Measurements from ENCODE around the gene ATF4. TPM values are rescaled to one million over a fixed set of nuclear protein-coding genes. Genes with fewer than 3 reads are reported as not detected.

The ATF4 gene
- total and polyA plus RNA-seq, 7 experiments from 2014 or later, result 68.9 to 293 (median 243) TPM

DNA sequence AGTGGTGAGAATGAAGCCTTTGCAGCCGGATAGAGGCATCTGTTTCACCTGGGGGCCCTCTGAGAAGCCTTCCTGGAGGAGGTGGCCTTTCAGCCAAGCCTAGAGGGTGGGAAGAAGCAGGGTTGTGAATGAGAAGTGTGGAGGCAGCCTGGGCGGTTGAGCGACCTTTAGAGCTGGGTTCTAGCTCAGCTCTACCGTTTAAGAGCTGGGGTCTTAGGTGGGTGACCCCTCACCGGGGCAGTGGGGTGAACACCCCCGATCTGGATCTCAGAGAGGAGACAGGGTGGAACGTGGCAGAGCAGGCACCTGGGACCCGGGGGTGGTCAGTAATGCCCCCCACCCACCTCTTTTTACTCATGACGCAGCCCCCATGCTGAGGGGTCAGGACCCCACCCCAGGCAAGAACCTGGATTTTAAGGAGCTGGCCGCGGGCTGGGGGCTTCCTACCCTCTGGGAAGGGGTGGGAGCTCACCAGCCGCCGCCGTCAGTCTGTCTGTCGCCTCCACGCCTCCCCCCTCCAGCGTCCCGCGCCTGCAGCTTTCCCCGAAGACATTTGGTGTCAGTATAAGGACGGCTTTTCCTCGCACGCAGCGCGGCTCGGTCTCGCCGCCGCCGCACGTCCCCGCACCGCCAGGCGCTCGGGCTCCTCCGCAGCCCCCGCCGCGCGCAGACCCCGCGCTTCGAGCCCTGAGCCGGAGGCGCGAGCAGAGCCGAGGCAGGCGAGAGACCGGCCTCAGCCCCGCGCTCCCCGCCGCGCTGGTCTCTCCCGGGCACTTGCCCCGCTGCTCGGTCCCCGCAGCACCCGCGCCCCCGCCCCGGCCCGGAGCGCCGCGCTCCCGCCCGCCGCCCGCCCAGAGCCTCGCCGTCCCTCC lies 36.8 kb downstream of the ATF4 start:
- peaks cover 15 to 59% (median 19%) of the 10 kb centered on the region in 5 donors for H3K27me3 Mint-ChIP-seq
- DNase-seq (peak in 8 of 9 donors; percentile 37 to 73 (median 64)), ATAC-seq (peak; percentile 81)
- POLR2A ChIA-PET, result interaction anchor here (0.6 to 1.6 kb wide), 5 partner anchors 9 to 487 kb away, joined by 3 to 4 read pairs (median 3); no protein-coding TSS in a partner anchor
- CTCF ChIA-PET, result interaction anchor here (0.5 to 2.5 kb wide), 8 partner anchors 369 to 791 kb away, joined by 3 to 20 read pairs (median 3); no protein-coding TSS in a partner anchor
- H3K27ac Mint-ChIP-seq, result peak overlapping the region in 1 of 9 donors; percentile 65
- peaks cover 0 to 8% of the 10 kb centered on the region in 2 donors for H3K27me3 ChIP-seq (ENCODE audit: control insufficient read depth in 2 of 2, insufficient read depth in 2 of 2, low read length in 2 of 2)
- H3K9me3 ChIP-seq (ENCODE audit: control insufficient read depth in 2 of 3, low read length in 3 of 3), result no peaks in the 10 kb centered on the region
- H3K9me3 Mint-ChIP-seq, result no peaks in the 10 kb centered on the region
- no peaks in the 10 kb centered on the region for H3K4me1 ChIP-seq (ENCODE audit: control insufficient read depth in 2 of 2, insufficient read depth in 2 of 2, low read length in 2 of 2)
- peak overlapping the region; percentile 17 for H3K4me3 ChIP-seq (ENCODE audit: low read length)
- H3K36me3 ChIP-seq (ENCODE audit: control insufficient read depth in 2 of 3, insufficient read depth in 3 of 3, low read length in 3 of 3), result no peaks in the 10 kb centered on the region
- peaks cover 5 to 15% (median 6%) of the 10 kb centered on the region in 7 donors for H3K4me1 Mint-ChIP-seq
- peaks cover 0 to 1% (median 0%) of the 10 kb centered on the region in 5 donors for H3K36me3 Mint-ChIP-seq
- intact Hi-C loops (cut with micrococcal nuclease), result loop anchor here in 1 of 2 donors (1.0 to 2.0 kb wide), 3 partner anchors 384 to 480 kb away; no protein-coding TSS in a partner anchor
- H3K27ac ChIP-seq (ENCODE audit: low read depth, low read length), result no peak overlapping the region
- peak overlapping the region; percentile 55 to 80 (median 71) for H3K4me3 Mint-ChIP-seq

DNA sequence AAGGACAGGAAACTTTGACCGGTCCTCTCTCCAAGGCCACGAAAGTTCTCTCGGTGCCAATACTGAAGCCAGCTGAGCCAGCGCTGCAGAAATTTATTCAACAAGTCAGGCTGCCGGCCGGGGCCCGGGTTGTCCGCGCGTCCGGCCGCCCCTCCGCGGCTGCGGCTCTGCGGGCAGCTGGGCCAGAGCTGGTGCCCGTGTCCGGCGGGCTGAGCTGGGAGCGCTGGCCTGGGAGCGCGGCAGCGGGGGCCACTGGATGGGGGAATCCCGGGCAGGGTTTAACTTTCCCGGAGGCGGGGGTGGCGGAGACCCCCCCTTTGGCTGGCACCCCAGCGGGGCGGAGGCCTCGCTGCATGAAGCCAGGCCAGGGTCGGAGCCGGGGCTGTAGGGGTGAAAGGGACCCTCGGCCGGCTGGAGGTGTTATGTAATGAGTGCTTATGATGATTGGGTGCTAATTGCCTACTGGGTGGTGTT lies 37.9 kb downstream of the ATF4 start:
- POLR2A ChIA-PET, result interaction anchor here (1.6 kb wide), 1 partner anchor 486 kb away, joined by 3 read pairs; no protein-coding TSS in a partner anchor

DNA sequence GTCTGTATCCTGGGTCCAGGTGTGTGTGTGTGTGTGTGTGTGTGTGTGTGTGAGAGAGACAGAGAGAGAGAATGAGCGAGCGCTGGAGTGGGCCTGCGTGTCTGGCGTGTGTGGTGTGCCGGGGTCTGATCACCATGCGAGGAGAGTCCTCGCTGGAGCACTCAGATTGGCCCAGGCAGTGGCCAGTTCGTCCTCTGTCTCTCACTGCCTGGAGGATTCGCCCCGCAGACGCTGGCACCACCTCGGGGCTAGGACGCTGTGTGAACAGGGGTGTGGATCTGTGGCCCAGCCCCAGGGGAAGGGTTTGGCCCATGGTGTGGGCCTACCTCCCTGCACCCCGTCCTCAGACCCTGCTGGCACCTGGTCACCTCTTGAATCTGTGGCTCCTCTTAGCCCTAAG lies 38.6 kb downstream of the ATF4 start:
- Mint-ChIP-seq H3K36me3 (peaks cover 0 to 1% (median 0%) of the 10 kb centered on the region in 5 donors), H3K27me3 (peaks cover 15 to 49% (median 19%) of the 10 kb centered on the region in 5 donors), H3K4me1 (peaks cover 5 to 15% (median 6%) of the 10 kb centered on the region in 7 donors), H3K27ac (peak overlapping the region in 3 of 9 donors; percentile 29 to 52 (median 47)), H3K9me3 (no peaks in the 10 kb centered on the region), H3K4me3 (peak overlapping the region in 7 of 10 donors; percentile 20 to 81 (median 63))
- Histone ChIP-seq H3K36me3 (ENCODE audit: control insufficient read depth in 2 of 3, insufficient read depth in 3 of 3, low read length in 3 of 3) (no peaks in the 10 kb centered on the region), H3K4me1 (ENCODE audit: control insufficient read depth in 2 of 2, insufficient read depth in 2 of 2, low read length in 2 of 2) (no peaks in the 10 kb centered on the region), H3K27me3 (ENCODE audit: control insufficient read depth in 2 of 2, insufficient read depth in 2 of 2, low read length in 2 of 2) (peaks cover 0 to 8% of the 10 kb centered on the region in 2 donors), H3K9me3 (ENCODE audit: control insufficient read depth in 2 of 3, low read length in 3 of 3) (no peaks in the 10 kb centered on the region), H3K4me3 (ENCODE audit: low read length) (no peak overlapping the region), H3K27ac (ENCODE audit: low read depth, low read length) (no peak overlapping the region)
- ChIA-PET CTCF (interaction anchor here (1.0 to 2.2 kb wide), 3 partner anchors 383 to 789 kb away, joined by 3 to 12 read pairs (median 7); no protein-coding TSS in a partner anchor), POLR2A (no interaction called here)
- intact Hi-C loops (cut with micrococcal nuclease), result no loop called here
- no peak for ATAC-seq
- DNase-seq, result no peak

More for the DNA sequence above, 37.9 kb downstream of the ATF4 start:
- Mint-ChIP-seq H3K9me3 (no peaks in the 10 kb centered on the region), H3K4me1 (peaks cover 5 to 15% (median 6%) of the 10 kb centered on the region in 7 donors), H3K27ac (peak overlapping the region in 2 of 9 donors; percentile 29 to 47), H3K36me3 (peaks cover 0 to 1% (median 0%) of the 10 kb centered on the region in 5 donors), H3K4me3 (peak overlapping the region; percentile 38 to 86 (median 70)), H3K27me3 (peaks cover 15 to 50% (median 19%) of the 10 kb centered on the region in 5 donors)
- Histone ChIP-seq H3K9me3 (ENCODE audit: control insufficient read depth in 2 of 3, low read length in 3 of 3) (no peaks in the 10 kb centered on the region), H3K36me3 (ENCODE audit: control insufficient read depth in 2 of 3, insufficient read depth in 3 of 3, low read length in 3 of 3) (no peaks in the 10 kb centered on the region), H3K4me1 (ENCODE audit: control insufficient read depth in 2 of 2, insufficient read depth in 2 of 2, low read length in 2 of 2) (no peaks in the 10 kb centered on the region), H3K27me3 (ENCODE audit: control insufficient read depth in 2 of 2, insufficient read depth in 2 of 2, low read length in 2 of 2) (peaks cover 0 to 8% of the 10 kb centered on the region in 2 donors), H3K4me3 (ENCODE audit: low read length) (no peak overlapping the region), H3K27ac (ENCODE audit: low read depth, low read length) (no peak overlapping the region)
- intact Hi-C loops (cut with micrococcal nuclease), result no loop called here
- CTCF ChIA-PET, result interaction anchor here (1.0 to 2.2 kb wide), 3 partner anchors 384 to 790 kb away, joined by 3 to 12 read pairs (median 7); no protein-coding TSS in a partner anchor
- DNase-seq (no peak), ATAC-seq (no peak)

DNA sequence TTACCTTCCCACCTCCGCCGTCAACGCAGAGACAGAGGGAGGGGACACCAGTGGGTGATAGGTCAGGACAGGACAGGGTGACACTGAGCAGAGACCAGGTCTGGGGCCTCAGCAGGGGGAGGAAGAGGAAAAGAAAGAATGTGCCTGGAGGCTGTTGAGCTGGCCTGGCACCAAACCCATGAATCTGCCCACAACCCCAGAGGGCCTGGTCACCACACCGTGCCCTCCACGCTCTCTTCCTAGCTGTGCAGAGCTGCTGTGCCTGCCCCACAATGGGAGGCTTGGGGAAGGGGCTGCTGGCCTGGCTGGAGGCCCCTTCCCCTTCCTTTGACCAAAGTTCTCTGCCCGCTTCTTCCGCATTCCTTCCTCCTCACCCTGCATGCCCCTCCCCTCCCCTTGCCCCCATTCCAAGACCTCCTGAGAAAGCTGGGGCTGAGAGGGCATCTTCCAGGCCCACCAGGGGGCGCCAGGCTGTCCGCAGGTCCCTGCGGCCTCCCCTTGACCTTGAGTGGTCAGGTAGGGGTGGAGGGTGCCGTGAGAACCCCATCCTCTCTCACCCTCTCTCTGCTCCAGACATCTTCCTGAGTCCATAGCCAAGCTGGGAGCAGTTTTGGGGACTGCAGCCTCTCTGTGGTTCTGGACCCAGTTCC lies 39.2 kb downstream of the ATF4 start:
- Histone ChIP-seq H3K27me3 (ENCODE audit: control insufficient read depth in 2 of 2, insufficient read depth in 2 of 2, low read length in 2 of 2) (peaks cover 0 to 8% of the 10 kb centered on the region in 2 donors), H3K4me3 (ENCODE audit: low read length) (no peak overlapping the region), H3K27ac (ENCODE audit: low read depth, low read length) (no peak overlapping the region), H3K36me3 (ENCODE audit: control insufficient read depth in 2 of 3, insufficient read depth in 3 of 3, low read length in 3 of 3) (no peaks in the 10 kb centered on the region), H3K4me1 (ENCODE audit: control insufficient read depth in 2 of 2, insufficient read depth in 2 of 2, low read length in 2 of 2) (no peaks in the 10 kb centered on the region), H3K9me3 (ENCODE audit: control insufficient read depth in 2 of 3, low read length in 3 of 3) (no peaks in the 10 kb centered on the region)
- no peak overlapping the region for H3K27ac Mint-ChIP-seq
- peaks cover 15 to 44% (median 19%) of the 10 kb centered on the region in 5 donors for H3K27me3 Mint-ChIP-seq
- CTCF ChIA-PET, result interaction anchor here (1.5 to 2.2 kb wide), 2 partner anchors 383 to 465 kb away, joined by 7 to 12 read pairs; no protein-coding TSS in a partner anchor
- ATAC-seq (no peak), DNase-seq (no peak)
- peaks cover 5 to 15% (median 6%) of the 10 kb centered on the region in 7 donors for H3K4me1 Mint-ChIP-seq
- H3K4me3 Mint-ChIP-seq, result peak overlapping the region in 1 of 10 donors; percentile 77
- intact Hi-C loops (cut with micrococcal nuclease), result loop anchor here in 1 of 2 donors (5.0 kb wide), 1 partner anchor 463 kb away; no protein-coding TSS in a partner anchor
- peaks cover 0 to 1% (median 0%) of the 10 kb centered on the region in 5 donors for H3K36me3 Mint-ChIP-seq
- no peaks in the 10 kb centered on the region for H3K9me3 Mint-ChIP-seq
- POLR2A ChIA-PET, result no interaction called here

DNA sequence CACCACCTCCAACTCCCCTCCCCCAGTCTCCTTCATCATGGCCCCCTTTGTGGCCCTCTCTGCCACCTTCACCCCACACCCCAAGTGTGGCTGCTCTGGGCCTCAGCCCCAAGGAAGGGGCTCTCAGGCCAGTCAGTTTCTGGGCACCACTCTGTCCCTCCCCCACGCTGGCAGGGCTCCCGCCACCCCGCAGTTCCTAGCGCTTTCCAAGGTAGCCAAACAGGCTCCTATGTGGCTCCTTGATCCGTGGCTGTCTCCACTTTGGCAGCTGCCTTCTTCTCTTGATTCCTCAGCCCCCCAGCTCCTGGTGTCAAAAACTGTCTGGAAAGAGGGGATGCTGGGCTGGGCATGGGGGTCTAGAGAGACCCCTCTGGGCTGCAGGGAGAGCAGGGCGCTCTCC lies 39.8 kb downstream of the ATF4 start:
- Mint-ChIP-seq H3K27ac (no peak overlapping the region), H3K9me3 (no peaks in the 10 kb centered on the region), H3K36me3 (peaks cover 0 to 1% (median 0%) of the 10 kb centered on the region in 5 donors), H3K4me1 (peaks cover 5 to 15% (median 6%) of the 10 kb centered on the region in 7 donors), H3K27me3 (peaks cover 15 to 42% (median 19%) of the 10 kb centered on the region in 5 donors), H3K4me3 (peak overlapping the region in 1 of 10 donors; percentile 29)
- ATAC-seq (no peak), DNase-seq (no peak)
- intact Hi-C loops (cut with micrococcal nuclease), result loop anchor here in 1 of 2 donors (5.0 kb wide), 1 partner anchor 462 kb away; no protein-coding TSS in a partner anchor
- Histone ChIP-seq H3K9me3 (ENCODE audit: control insufficient read depth in 2 of 3, low read length in 3 of 3) (no peaks in the 10 kb centered on the region), H3K4me1 (ENCODE audit: control insufficient read depth in 2 of 2, insufficient read depth in 2 of 2, low read length in 2 of 2) (no peaks in the 10 kb centered on the region), H3K27me3 (ENCODE audit: control insufficient read depth in 2 of 2, insufficient read depth in 2 of 2, low read length in 2 of 2) (peaks cover 0 to 8% of the 10 kb centered on the region in 2 donors), H3K36me3 (ENCODE audit: control insufficient read depth in 2 of 3, insufficient read depth in 3 of 3, low read length in 3 of 3) (no peaks in the 10 kb centered on the region), H3K27ac (ENCODE audit: low read depth, low read length) (no peak overlapping the region), H3K4me3 (ENCODE audit: low read length) (no peak overlapping the region)
- POLR2A ChIA-PET, result no interaction called here
- CTCF ChIA-PET, result interaction anchor here (1.5 to 2.2 kb wide), 2 partner anchors 382 to 464 kb away, joined by 7 to 12 read pairs; no protein-coding TSS in a partner anchor
